Measurements from ENCODE around the gene DHRS9. TPM values are rescaled to one million over a fixed set of nuclear protein-coding genes. Genes with fewer than 3 reads are reported as not detected.

DHRS9 gene
- total RNA-seq, 2 donors from 2014 or later, result 102 to 144 TPM

- H3K9ac ChIP-seq (ENCODE audit: low read depth in 2 of 2, low read length in 2 of 2), result no peak overlapping the region
- no peaks in the 10 kb centered on the region for H3K4me1 ChIP-seq
- H3K9me3 ChIP-seq, result no peaks in the 10 kb centered on the region
- intact Hi-C loops (cut with DNase I), result no loop called here
- no peak for TF ChIP-seq CTCF (IDR thresholded peaks at IDR 0.05)
- DNase-seq, result no peak
- no peaks in the 10 kb centered on the region for H3K27me3 ChIP-seq
- H3K4me3 ChIP-seq, result no peak overlapping the region
- no peak overlapping the region for H3K27ac ChIP-seq
- H3K36me3 ChIP-seq, result no peaks in the 10 kb centered on the region
Observed at GRCh38 chr2:169086893-169087467, 17.6 kb downstream of the DHRS9 start.

GRCh38 chr2:169087757-169088379, 18.5 kb downstream of the DHRS9 start:
- Histone ChIP-seq H3K36me3 (no peaks in the 10 kb centered on the region), H3K27ac (no peak overlapping the region), H3K9me3 (no peaks in the 10 kb centered on the region), H3K4me3 (no peak overlapping the region), H3K9ac (ENCODE audit: low read depth in 2 of 2, low read length in 2 of 2) (no peak overlapping the region), H3K4me1 (peaks cover 3% of the 10 kb centered on the region), H3K27me3 (no peaks in the 10 kb centered on the region)
- DNase-seq, result no peak
- TF ChIP-seq CTCF (IDR thresholded peaks at IDR 0.05), result no peak
- intact Hi-C loops (cut with DNase I), result no loop called here

- TF ChIP-seq CTCF (IDR thresholded peaks at IDR 0.05), result no peak
- H3K27ac ChIP-seq, result no peak overlapping the region
- no peak for DNase-seq
- intact Hi-C loops (cut with DNase I), result no loop called here
- H3K4me1 ChIP-seq, result peaks cover 3% of the 10 kb centered on the region
- no peak overlapping the region for H3K9ac ChIP-seq (ENCODE audit: low read depth in 2 of 2, low read length in 2 of 2)
- no peaks in the 10 kb centered on the region for H3K27me3 ChIP-seq
- H3K4me3 ChIP-seq, result no peak overlapping the region
- no peaks in the 10 kb centered on the region for H3K9me3 ChIP-seq
- no peaks in the 10 kb centered on the region for H3K36me3 ChIP-seq
Observed at GRCh38 chr2:169089182-169089581, 19.8 kb downstream of the DHRS9 start.

GRCh38 chr2:169090133-169090820, 20.9 kb downstream of the DHRS9 start:
- H3K36me3 ChIP-seq, result no peaks in the 10 kb centered on the region
- H3K4me1 ChIP-seq, result peaks cover 3% of the 10 kb centered on the region
- no peak overlapping the region for H3K4me3 ChIP-seq
- DNase-seq, result no peak
- no peaks in the 10 kb centered on the region for H3K9me3 ChIP-seq
- H3K27ac ChIP-seq, result peak overlapping the region; percentile 54
- TF ChIP-seq CTCF (IDR thresholded peaks at IDR 0.05), result no peak
- no peaks in the 10 kb centered on the region for H3K27me3 ChIP-seq
- intact Hi-C loops (cut with DNase I), result no loop called here
- H3K9ac ChIP-seq (ENCODE audit: low read depth in 2 of 2, low read length in 2 of 2), result no peak overlapping the region

- H3K27ac ChIP-seq, result no peak overlapping the region
Observed at GRCh38 chr2:169091256-169091655, 21.9 kb downstream of the DHRS9 start.

More at GRCh38 chr2:169091256-169091655, 21.9 kb downstream of the DHRS9 start:
- no peak overlapping the region for H3K4me3 ChIP-seq
- no peak for DNase-seq
- H3K36me3 ChIP-seq, result no peaks in the 10 kb centered on the region
- intact Hi-C loops (cut with DNase I), result no loop called here
- H3K27me3 ChIP-seq, result no peaks in the 10 kb centered on the region
- peaks cover 3% of the 10 kb centered on the region for H3K4me1 ChIP-seq
- H3K9ac ChIP-seq (ENCODE audit: low read depth in 2 of 2, low read length in 2 of 2), result no peak overlapping the region
- H3K9me3 ChIP-seq, result no peaks in the 10 kb centered on the region
- TF ChIP-seq CTCF (IDR thresholded peaks at IDR 0.05), result no peak

Measured in colonic mucosa (tissue), 4 donors.